Measurements from ENCODE around the gene FBXW5.

Gene FBXW5

DNA sequence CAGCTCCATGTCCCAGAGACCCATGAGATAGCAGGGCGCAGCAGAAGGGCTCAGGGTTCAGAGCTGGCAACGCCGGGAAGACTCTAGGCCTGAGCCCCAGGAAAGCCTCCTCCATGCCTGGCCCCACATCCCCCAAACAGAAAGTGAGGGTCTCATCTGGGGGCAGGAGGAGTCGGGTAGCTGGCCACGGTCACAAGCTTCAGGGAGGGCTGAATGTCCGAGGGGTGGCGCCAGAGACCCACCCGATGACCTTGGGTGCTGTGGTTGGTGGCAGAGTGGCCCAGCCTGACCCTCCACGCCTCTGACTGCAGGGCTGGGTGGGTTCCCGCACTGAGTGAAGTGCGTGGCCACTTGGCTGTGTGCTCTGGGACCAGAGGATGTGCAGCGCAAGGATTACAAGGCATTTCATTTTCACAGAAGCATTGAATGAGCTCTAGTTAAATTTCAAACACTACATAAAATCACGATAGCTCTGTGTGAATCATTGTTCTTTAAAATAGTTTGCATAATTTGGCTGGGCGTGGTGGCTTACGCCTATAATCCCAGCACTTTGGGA lies 3.5 kb upstream of the FBXW5 start:
- DNase-seq: no peak

DNA sequence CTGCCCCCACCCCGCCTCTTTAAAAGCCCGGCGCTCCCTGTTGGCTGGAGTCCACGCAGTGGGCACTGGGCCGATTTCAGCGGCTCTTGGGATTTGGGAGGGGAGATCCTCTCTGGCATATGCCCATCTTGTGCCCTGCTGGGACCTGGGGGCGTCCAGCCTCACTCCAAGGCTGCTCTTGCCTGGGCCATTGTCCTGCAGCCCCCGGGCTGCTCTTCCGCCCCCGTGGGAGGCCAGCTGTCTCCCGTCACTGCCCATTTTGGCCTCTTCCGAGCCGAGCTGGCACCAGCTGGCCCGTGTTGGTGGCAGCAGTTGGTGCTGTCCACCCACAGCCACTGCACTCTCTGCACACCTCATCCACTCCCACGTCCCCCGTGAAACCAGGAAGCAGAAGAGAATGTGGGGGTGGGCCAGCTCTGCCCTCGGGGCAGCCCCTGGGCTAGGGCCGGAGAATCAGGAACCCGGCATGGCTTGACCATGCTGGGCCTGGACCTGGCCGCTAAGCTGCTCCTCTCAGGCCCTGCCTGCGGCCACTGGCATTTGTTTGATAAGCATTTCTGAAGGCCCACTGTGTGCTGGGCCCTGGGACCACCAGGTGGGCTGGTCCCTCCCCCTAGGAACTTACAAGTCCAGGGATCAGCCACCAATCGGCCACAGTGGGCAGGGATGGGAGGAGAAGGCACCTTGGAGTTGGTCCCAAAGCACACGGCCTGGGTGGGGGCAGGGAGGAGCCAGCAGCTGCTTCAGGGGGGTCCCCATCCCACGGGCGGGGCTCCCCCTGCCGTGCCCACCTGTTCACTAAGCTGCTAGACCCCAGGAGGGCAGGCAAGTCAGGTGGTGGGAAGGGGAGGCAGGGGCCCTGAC lies 2.7 kb upstream of the FBXW5 start:
- no peak for DNase-seq

GRCh38 chr9:136946228-136947027 lies 1.9 kb upstream of the FBXW5 start:
- no peak for DNase-seq

- DNase-seq: no peak
Measured at GRCh38 chr9:136945333-136946227, 1.0 kb upstream of the FBXW5 start.

GRCh38 chr9:136944212-136944518 lies 373 bp downstream of the FBXW5 start:
- DNase-seq: no peak

- DNase-seq: no peak
Measured at GRCh38 chr9:136943291-136944211, 987 bp downstream of the FBXW5 start.

DNA sequence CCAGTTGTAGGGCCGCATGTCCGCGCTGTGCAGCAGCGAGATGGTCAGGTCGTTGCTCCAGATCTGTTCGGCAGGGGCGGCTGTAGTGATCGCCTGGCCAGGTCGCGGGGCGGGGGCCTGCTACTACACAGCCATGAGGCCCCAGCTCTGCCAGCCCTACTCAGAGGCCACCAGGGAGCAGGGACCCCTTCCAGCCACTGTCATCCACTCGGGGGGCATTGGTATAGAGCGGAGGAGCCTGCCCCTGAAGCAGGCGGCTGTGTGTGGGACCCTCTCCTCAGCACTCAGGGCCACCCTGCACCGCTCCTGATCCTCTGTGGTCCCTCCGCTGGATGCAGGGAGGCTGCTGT lies 1.7 kb downstream of the FBXW5 start:
- DNase-seq: no peak

DNA sequence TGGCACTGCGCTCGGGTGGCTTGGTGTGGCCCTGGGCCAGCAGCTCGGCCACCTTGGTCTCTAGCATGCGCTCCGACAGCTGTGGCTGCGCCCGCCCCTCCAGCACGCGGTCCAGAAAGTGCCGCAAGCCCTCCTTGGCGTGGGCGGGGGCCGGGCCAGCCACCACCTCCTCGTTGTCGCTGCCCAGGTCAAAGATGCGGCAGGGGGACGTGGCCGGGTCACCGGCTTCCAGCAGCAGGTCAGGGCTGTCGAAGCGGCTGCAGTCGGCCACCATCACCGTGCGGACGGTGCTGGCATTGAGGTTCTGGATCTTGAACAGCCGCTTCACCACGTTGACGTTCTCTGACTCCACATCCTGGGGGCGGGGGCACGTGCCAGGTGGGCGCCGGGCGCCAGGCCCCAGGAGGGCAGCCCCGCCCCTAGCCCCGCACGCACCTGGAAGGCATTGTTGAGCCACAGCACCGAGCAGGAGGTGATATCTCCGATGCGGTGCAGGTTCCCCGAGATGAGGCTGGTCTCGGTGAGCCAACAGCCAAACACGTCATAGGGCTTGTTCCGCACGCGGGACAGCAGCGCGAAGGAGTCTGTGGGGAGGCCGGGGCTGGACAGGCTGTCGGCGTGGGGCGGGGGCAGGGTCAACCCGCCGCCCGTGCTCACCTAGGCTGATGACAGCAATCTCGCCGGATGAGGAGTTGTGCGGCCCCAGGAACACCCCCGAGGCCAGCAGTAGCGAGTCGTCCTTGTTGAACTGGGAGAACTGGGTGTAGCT lies 2.2 kb downstream of the FBXW5 start:
- no peak for DNase-seq

DNA sequence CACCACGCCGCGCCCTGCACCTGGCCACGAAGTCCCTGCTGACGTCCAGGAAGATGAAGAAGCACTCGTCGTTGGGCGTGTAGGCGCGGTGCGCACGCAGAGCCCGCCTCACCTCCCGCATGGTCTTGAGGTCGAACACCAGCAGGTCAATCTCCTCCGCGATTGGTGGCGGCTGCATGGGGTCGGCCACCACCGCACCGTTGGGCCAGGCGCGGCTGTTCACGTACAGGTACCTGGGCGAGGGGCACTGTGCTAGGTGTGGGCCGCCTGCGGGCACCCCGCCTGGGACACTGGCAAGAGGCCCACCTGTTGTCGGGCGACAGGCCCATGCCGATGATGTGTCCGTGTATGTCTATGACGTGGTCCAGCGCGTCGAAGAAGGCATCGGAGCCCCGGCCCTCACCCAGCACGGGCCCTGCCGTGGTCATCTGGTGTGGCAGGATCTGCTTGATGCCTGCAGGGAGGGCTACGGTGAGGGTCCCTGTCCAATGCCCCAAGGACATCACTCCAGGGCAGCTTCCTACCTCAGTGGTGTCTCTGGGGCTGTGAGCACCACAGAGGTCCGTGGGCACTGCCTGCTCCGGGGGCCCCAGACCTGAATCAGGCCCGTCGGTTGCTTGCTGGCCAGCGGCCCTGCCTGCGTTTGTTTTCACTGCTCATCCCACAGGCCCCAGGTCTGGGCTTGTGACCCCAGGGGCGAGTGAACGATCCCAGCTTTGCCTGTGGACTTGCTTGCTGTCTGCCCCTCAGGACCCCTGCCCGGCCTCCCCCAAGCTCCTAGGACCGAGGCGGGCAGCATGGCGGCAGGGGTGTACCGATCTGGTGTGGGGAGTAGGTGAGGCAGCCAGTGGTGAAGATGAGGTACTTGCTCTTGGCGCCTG lies 3.1 kb downstream of the FBXW5 start:
- no peak for DNase-seq

DNA sequence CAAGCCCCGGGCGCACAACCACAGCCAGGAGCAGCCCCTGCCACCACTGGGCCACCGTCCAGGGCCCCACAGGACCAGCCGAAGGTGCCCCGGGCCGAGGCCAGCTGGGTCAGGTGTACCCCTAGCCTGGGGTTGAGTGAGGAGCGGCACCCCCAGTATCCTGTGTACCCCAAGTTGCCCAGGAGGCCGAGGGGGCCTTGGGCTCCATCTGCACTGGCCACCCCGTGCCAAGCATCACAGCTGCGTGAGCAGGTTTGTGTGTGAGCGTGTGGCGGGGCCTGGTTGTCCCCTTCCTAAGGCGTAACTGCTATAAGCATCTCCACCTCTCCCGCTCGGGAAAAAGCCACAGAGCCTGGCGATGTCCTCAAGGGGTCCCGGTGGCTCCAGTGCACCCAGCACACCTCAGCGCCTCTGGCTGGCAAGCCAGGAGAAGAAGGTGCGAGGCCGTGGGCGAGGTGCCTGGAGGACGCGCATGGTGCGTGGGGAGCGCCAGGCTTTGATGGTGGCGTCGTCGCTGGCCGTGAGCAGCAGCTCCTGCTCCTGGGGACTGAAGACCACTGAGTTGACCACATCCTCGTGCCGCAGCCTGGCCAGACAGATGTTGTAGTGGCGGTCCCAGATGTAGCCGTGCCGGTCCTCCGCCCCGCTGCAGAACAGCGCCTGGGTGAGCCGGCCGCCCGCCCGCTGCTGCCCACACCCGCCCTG lies 3.9 kb downstream of the FBXW5 start:
- no peak for DNase-seq

DNA sequence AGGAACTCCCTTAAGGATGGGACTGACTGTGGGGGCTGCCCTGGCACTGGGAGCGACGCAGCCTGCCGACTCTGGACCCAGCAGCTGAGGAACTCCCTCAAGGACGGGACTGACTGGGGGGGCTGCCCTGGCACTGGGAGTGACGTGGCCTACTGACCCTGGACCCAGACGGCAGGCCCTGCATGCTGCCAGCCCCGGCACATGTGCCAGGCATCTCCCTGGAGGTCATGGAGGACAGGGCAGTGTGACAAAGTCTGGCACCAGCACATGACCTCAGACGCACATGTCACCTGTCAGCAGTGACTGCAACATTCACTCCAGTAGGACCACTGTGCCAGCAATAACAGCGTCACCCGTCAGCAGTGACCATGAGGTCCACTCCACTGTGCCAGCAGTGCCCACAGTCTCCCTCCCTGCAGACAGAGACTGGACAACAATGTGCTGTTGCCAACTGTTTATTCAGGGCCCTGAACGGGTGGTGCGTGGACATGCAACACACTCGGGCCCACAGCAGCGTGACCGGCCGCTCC lies 4.5 kb downstream of the FBXW5 start:
- no peak for DNase-seq

- no peak for DNase-seq
Measured at GRCh38 chr9:136939431-136939995, 5.0 kb downstream of the FBXW5 start.

GRCh38 chr9:136937186-136938001 lies 7.1 kb downstream of the FBXW5 start:
- DNase-seq: no peak

DNA sequence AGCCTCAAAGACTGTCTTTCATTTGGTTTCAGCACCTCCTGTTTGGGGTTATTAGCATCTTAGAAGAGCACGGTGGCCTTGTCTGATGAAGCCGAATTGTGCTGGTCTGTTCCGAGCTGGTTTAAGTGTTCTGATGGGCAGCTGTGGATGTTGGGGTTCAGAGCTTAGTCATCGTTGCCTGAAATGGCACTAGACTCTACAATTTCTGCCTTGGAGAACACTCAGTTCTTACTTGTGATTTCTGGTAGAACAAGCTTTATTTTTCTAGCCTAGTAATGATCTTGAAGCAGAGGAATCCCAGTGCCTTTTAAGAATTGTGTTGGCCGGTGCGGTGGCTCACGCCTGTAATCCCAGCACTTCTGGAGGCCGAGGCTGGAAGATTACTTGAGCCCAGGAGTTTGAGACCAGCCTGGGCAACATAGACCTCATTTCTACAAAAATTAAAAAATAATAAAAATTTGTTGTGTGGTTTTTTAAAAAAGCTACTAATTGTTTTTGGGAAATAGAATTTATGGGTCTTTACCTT lies 7.8 kb downstream of the FBXW5 start:
- DNase-seq: no peak

DNA sequence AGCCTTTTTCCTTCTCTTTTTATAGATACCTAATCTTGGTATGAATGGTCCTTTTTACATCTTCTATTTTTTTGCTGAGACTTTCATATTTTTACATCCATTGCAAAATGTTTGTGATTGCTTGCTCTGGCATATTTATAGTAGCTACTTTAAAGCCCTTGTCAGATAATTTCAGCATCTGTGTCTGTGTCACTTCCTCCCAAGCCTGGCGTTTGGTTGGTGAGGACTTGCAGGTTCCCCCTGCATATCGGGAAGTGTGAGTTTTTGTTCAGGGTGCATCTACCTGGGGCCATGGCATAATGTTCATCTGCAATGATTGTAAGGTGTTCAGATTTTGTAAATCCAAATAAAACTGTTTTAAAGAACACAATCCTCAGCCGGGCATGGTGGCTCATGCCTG lies 8.9 kb downstream of the FBXW5 start:
- DNase-seq: no peak

DNA sequence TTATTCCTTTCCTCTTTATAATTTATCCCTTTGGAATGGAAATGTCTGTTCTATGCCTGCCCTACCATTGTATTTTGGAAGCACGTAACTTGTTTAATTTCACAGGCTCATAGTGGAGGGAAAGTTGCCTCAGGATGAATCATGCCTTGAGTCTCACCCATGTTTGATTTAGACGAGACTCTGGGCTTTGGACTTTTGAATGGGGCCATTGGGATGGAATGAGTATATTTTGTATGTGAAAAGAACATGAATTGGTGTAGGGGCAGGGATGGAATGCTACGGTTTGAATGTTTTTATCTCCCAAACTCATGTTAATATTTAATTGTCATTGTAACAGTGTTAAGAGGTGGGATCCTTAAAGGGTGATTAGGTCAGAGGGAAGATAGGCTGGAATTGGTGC lies 10.3 kb downstream of the FBXW5 start:
- DNase-seq: no peak

- DNase-seq: no peak
Measured at GRCh38 chr9:136931611-136932130, 12.9 kb downstream of the FBXW5 start.
